GM12892 (cell line): ENCODE data around the gene OR12D3.

Experiments used
- POLR2A ChIP-seq: IDR thresholded peaks from 2 replicates; pipeline ENCODE4 v1.6.1; 2011; ENCODE audit warnings: low read depth, low read length, control low read depth
- POLR2AphosphoS5 ChIP-seq: IDR thresholded peaks from 2 replicates; pipeline ENCODE4 v1.6.1; 2011; ENCODE audit warnings: low read depth, low read length, control low read depth

DNA sequence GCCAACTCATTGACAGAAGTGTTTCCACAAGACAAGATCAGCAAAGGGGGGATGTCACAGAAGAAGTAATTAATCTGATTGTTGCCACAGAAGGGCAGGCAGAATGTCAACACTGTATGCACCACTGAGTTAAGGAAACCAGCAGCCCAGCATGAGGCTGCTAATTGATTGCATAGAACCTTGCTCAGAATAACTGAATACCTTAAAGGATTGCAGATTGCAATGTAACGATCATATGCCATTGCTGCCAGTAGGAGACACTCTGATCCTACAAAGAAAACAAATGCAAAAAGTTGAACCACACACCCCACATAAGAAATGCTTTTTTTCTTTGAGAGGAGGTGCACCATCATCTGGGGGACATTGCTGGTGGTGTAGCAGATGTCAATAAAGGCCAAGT, 19.5 kb downstream of the OR12D3 start:
- TF ChIP-seq POLR2AphosphoS5, result no peak
- no peak for TF ChIP-seq POLR2A
